ENCODE data around the gene CRIM1. TPM values are rescaled to one million over a fixed set of nuclear protein-coding genes. Genes with fewer than 3 reads are reported as not detected.

CRIM1 gene
- polyA plus RNA-seq, 2 of the 4 experiments (the other 2 are of a cell fraction): 127 to 208 TPM

DNA sequence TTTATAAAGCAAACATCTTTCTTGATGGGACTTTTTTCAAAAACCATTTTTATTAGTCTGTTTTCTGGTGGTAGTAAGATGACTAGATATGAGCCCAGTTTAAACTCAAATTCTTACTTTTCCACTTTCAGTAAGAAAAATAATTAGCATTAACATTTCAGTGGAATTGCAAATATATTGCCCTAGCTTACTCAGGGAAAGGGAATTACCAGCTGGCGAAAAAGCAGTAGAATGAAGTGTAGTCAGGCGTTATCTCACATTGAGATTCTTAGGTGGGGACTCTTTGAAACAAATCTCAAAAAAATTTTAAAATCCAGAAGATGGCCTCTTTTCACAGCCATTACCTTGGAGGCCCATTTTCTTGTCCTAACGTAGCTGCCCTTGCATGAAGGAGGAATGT lies 65.8 kb downstream of the CRIM1 start:
- Histone ChIP-seq H3K27ac (peak overlapping the region; percentile 45 to 47), H3K4me1 (peaks cover 93% of the 10 kb centered on the region), H3K9me3 (no peaks in the 10 kb centered on the region), H3K4me3 (no peak overlapping the region), H3K4me2 (peak overlapping the region; percentile 38)
- peak; percentile 84 for FAIRE-seq
- ATAC-seq: no peak
- WGBS (ENCODE audit: missing lambda C conversion rate): 89% methylated on average over 3 of the region's 3 CpGs
- no peak for DNase-seq (ENCODE audit: low read depth in 1 of 2, low spot score in 1 of 2)
- TF ChIP-seq CHD2 (IDR thresholded peaks at IDR 0.05; ENCODE audit: low read length, partially characterized antibody): no peak
- TF ChIP-seq FOSB (CRISPR knock-in tag; IDR thresholded peaks at IDR 0.05): no peak
- no peak for TF ChIP-seq SMC3 (IDR thresholded peaks at IDR 0.05)
- TF ChIP-seq BHLHE40 (IDR thresholded peaks at IDR 0.05; ENCODE audit: low read depth, low read length): no peak
- TF ChIP-seq CHD4 (IDR thresholded peaks at IDR 0.05; ENCODE audit: borderline replicate concordance): no peak
- no peak for TF ChIP-seq RNF2 (IDR thresholded peaks at IDR 0.05; ENCODE audit: borderline replicate concordance, low read depth)
- ChIA-PET CTCF (interaction anchor here (1.0 to 2.2 kb wide), 7 partner anchors 23 to 95 kb away, joined by 3 to 7 read pairs (median 5); no protein-coding TSS in a partner anchor), POLR2A (no interaction called here)

DNA sequence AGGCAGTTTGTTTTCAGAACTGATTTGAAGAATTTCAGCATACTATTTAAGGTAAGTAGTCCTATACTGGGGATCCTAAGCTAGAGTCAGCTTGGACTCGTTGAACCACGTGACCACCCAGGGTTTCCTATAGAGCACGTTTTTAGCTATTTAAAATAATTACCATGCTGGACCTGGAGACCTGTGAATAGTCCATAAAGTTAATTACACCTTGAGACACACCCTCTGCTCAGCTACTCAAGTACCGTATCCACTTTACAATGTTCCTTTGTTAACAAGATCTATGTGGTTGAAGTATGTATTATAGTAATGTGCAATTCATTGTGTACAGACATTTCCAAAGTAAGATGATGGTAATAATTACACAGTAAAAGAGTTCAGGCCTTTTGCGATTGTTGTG lies 67.6 kb downstream of the CRIM1 start:
- H3K9me3 ChIP-seq: no peaks in the 10 kb centered on the region
- ChIA-PET CTCF (interaction anchor here (0.7 to 2.4 kb wide), 13 partner anchors 10 to 84 kb away, joined by 3 to 18 read pairs (median 3); no protein-coding TSS in a partner anchor), POLR2A (interaction anchor here (0.8 kb wide), 1 partner anchor 67 kb away, joined by 3 read pairs; the partner anchor contains the start of gene CRIM1)
- no peak overlapping the region for H3K4me3 ChIP-seq
- TF ChIP-seq, protein P1, sequence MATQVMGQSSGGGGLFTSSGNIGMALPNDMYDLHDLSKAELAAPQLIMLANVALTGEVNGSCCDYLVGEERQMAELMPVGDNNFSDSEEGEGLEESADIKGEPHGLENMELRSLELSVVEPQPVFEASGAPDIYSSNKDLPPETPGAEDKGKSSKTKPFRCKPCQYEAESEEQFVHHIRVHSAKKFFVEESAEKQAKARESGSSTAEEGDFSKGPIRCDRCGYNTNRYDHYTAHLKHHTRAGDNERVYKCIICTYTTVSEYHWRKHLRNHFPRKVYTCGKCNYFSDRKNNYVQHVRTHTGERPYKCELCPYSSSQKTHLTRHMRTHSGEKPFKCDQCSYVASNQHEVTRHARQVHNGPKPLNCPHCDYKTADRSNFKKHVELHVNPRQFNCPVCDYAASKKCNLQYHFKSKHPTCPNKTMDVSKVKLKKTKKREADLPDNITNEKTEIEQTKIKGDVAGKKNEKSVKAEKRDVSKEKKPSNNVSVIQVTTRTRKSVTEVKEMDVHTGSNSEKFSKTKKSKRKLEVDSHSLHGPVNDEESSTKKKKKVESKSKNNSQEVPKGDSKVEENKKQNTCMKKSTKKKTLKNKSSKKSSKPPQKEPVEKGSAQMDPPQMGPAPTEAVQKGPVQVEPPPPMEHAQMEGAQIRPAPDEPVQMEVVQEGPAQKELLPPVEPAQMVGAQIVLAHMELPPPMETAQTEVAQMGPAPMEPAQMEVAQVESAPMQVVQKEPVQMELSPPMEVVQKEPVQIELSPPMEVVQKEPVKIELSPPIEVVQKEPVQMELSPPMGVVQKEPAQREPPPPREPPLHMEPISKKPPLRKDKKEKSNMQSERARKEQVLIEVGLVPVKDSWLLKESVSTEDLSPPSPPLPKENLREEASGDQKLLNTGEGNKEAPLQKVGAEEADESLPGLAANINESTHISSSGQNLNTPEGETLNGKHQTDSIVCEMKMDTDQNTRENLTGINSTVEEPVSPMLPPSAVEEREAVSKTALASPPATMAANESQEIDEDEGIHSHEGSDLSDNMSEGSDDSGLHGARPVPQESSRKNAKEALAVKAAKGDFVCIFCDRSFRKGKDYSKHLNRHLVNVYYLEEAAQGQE (IDR thresholded peaks at IDR 0.05): no peak
- no peak for TF ChIP-seq EHMT2 (IDR thresholded peaks at IDR 0.05; ENCODE audit: low read depth)
- TF ChIP-seq FOSB (CRISPR knock-in tag; IDR thresholded peaks at IDR 0.05): no peak
- TF ChIP-seq, protein P2, sequence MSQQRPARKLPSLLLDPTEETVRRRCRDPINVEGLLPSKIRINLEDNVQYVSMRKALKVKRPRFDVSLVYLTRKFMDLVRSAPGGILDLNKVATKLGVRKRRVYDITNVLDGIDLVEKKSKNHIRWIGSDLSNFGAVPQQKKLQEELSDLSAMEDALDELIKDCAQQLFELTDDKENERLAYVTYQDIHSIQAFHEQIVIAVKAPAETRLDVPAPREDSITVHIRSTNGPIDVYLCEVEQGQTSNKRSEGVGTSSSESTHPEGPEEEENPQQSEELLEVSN (IDR thresholded peaks at IDR 0.05; ENCODE audit: borderline replicate concordance, low read depth): no peak
- TF ChIP-seq JUN (IDR thresholded peaks at IDR 0.05): no peak
- TF ChIP-seq, protein P3, sequence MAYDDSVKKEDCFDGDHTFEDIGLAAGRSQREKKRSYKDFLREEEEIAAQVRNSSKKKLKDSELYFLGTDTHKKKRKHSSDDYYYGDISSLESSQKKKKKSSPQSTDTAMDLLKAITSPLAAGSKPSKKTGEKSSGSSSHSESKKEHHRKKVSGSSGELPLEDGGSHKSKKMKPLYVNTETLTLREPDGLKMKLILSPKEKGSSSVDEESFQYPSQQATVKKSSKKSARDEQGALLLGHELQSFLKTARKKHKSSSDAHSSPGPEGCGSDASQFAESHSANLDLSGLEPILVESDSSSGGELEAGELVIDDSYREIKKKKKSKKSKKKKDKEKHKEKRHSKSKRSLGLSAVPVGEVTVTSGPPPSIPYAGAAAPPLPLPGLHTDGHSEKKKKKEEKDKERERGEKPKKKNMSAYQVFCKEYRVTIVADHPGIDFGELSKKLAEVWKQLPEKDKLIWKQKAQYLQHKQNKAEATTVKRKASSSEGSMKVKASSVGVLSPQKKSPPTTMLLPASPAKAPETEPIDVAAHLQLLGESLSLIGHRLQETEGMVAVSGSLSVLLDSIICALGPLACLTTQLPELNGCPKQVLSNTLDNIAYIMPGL (CRISPR knock-in tag; IDR thresholded peaks at IDR 0.05; ENCODE audit: borderline replicate concordance): no peak
- TF ChIP-seq, protein P4, sequence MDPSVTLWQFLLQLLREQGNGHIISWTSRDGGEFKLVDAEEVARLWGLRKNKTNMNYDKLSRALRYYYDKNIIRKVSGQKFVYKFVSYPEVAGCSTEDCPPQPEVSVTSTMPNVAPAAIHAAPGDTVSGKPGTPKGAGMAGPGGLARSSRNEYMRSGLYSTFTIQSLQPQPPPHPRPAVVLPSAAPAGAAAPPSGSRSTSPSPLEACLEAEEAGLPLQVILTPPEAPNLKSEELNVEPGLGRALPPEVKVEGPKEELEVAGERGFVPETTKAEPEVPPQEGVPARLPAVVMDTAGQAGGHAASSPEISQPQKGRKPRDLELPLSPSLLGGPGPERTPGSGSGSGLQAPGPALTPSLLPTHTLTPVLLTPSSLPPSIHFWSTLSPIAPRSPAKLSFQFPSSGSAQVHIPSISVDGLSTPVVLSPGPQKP (IDR thresholded peaks at IDR 0.05; ENCODE audit: low read depth, low read length): no peak
- TF ChIP-seq CEBPB (IDR thresholded peaks at IDR 0.05): no peak
- no peak for TF ChIP-seq SREBF2 (IDR thresholded peaks at IDR 0.05)
- no peak for TF ChIP-seq TP53 (CRISPR knock-in tag; IDR thresholded peaks at IDR 0.05)
- TF ChIP-seq, protein P5, sequence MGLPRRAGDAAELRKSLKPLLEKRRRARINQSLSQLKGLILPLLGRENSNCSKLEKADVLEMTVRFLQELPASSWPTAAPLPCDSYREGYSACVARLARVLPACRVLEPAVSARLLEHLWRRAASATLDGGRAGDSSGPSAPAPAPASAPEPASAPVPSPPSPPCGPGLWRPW (IDR thresholded peaks at IDR 0.05): no peak
- TF ChIP-seq ZFP36 (IDR thresholded peaks at IDR 0.05; ENCODE audit: borderline replicate concordance, partially characterized antibody): no peak
- TF ChIP-seq, protein P6, sequence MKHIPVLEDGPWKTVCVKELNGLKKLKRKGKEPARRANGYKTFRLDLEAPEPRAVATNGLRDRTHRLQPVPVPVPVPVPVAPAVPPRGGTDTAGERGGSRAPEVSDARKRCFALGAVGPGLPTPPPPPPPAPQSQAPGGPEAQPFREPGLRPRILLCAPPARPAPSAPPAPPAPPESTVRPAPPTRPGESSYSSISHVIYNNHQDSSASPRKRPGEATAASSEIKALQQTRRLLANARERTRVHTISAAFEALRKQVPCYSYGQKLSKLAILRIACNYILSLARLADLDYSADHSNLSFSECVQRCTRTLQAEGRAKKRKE (CRISPR knock-in tag; IDR thresholded peaks at IDR 0.05; ENCODE audit: low read depth): no peak
- no peak for TF ChIP-seq PHF8 (IDR thresholded peaks at IDR 0.05; ENCODE audit: borderline replicate concordance, low read depth)
- no peak for TF ChIP-seq RFX5 (IDR thresholded peaks at IDR 0.05)
- no peak for TF ChIP-seq BHLHE40 (IDR thresholded peaks at IDR 0.05; ENCODE audit: low read depth, low read length)
- TF ChIP-seq BCL3 (IDR thresholded peaks at IDR 0.05): no peak
- H3K4me1 ChIP-seq: peaks cover 93% of the 10 kb centered on the region
- H3K4me2 ChIP-seq: no peak overlapping the region
- FAIRE-seq (no peak), ATAC-seq (no peak), DNase-seq (ENCODE audit: low read depth in 1 of 2, low spot score in 1 of 2) (no peak)
- no peak overlapping the region for H3K27ac ChIP-seq
- WGBS (ENCODE audit: missing lambda C conversion rate): 82% methylated on average over 5 of the region's 5 CpGs
